K562 (cell line): ENCODE measurements around the gene MYH2.

Experiments
- RBM25 ChIP-seq: fragments of 200-400 bp; formaldehyde crosslinking; IDR thresholded peaks from 2 replicates; pipeline ENCODE4 v1.6.1; 2018; ENCODE audit warnings: low read length, low read depth, moderate library complexity; ENCODE audit not compliant: severe bottlenecking
- STAG1 ChIP-seq: sonication (generic); formaldehyde crosslinking; IDR thresholded peaks from 2 replicates; pipeline ENCODE4 v1.5.0; 2020; ENCODE audit warnings: missing genetic modification reagents, borderline replicate concordance

DNA sequence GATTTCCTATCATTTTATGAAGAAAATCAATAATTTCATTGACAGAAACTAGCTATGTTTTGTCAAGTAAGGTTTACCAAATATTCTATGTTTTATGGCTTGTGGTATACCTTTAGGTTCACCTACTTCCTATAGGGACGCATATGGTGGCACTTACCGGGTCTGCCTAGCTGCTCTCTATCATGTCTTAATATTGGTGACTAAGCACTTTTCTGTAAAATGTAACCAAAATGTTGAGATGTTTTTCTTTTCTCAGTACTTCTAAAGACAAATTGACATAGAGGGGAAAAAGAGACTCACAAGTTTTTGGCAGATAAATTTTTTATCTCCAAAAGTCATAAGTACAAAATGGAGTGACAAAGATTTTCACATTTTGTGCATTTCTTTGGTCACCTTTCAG lies 57.5 kb downstream of the MYH2 start:
- TF ChIP-seq STAG1 (no peak), RBM25 (no peak)
